HCT116 (cell line): ENCODE data around the gene SRCIN1. TPM values are rescaled to one million over a fixed set of nuclear protein-coding genes. Genes with fewer than 3 reads are reported as not detected.

ENCODE experiments used
- ATAC-seq: fragments of 200-7000 bp; cut with Tn5 transposase; 2 replicates; pipeline ENCODE4 v1.9.1; 2020; ENCODE audit warnings: mild to moderate bottlenecking, moderate library complexity
- BruUV-seq: library from RNA; stranded (reverse); fragments of 400-500 nt; replicated peaks from 2 replicates; lab custom pipeline; 2021; lab: Mats Ljungman, UMichigan
- CTCF ChIA-PET: fragments of 300-600 bp; sonication (Branson Sonifier 250); formaldehyde crosslinking; loops from one replicate; lab custom pipeline; 2021; ENCODE audit warnings: antibody characterized with exemption; lab: Charles Lee
- POLR2A ChIA-PET: fragments of 300-600, 350-600 bp; sonication (Branson Sonifier 250); formaldehyde crosslinking; loops from one replicate; lab custom pipeline; 2021; ENCODE audit warnings: antibody characterized with exemption; lab: Charles Lee
- RAD21 ChIA-PET, 2 experiments: fragments of 300-600 bp; sonication (Branson Sonifier 250); formaldehyde crosslinking; loops; one replicate each; lab custom pipeline; 2023; ENCODE audit warnings: low total read pairs in 2 of 2; ENCODE audit not compliant: uncharacterized antibody in 2 of 2, unreplicated experiment in 2 of 2, low non-redundant PET in 1 of 2; lab: Charles Lee
- DNase-seq: peaks from one replicate; pipeline ENCODE4 v3.0.0-alpha.2; 2010; ENCODE audit warnings: low read depth, low spot score
- H2AFZ ChIP-seq: fragments of 200-600 bp; shearing (Covaris generic), sonication (generic); 2 replicates; pipeline ENCODE4 v1.6.1; 2017; ENCODE audit warnings: low read depth, mixed run types, mixed read lengths, antibody characterized with exemption, low read length; ENCODE audit not compliant: poor library complexity, severe bottlenecking
- H3K27ac ChIP-seq: 2 replicates; pipeline ENCODE4 v1.5.1; 2012; ENCODE audit warnings: low read depth, low read length
- H3K27me3 ChIP-seq: fragments of 200-600 bp; sonication (generic); 2 replicates; pipeline ENCODE4 v1.6.1; 2016; ENCODE audit warnings: mixed run types, low read length, mixed read lengths; ENCODE audit not compliant: insufficient read depth
- H3K36me3 ChIP-seq, 2 experiments: fragments of 200-500 bp in 1 of 2; fragments of 200-600 bp in 1 of 2; sonication (Bioruptor generic) in 1 of 2; sonication (generic) in 1 of 2; 2 replicates each; pipeline versions ENCODE4 v1.5.1 to v1.6.1; 2014 to 2016; ENCODE audit warnings: low read length in 2 of 2, inconsistent platforms in 1 of 2, mixed read lengths in 1 of 2, mixed run types in 1 of 2; ENCODE audit not compliant: insufficient read depth in 2 of 2, control insufficient read depth in 1 of 2
- H3K4me1 ChIP-seq, 2 experiments: fragments of 200-600 bp in 1 of 2; sonication (generic) in 1 of 2; 2 replicates each; pipeline versions ENCODE4 v1.5.1 to v1.6.1; 2012 to 2017; ENCODE audit warnings: low read length in 2 of 2, inconsistent platforms in 1 of 2, mild to moderate bottlenecking in 1 of 2, mixed read lengths in 1 of 2, mixed run types in 1 of 2, moderate library complexity in 1 of 2; ENCODE audit not compliant: insufficient read depth in 2 of 2, control insufficient read depth in 1 of 2
- H3K4me2 ChIP-seq: fragments of 200-600 bp; sonication (generic); 2 replicates; pipeline ENCODE4 v1.6.1; 2017; ENCODE audit warnings: mixed run types, low read length, mixed read lengths
- H3K4me3 ChIP-seq, 2 experiments: fragments of 200-600 bp in 1 of 2; sonication (generic) in 1 of 2; replicated peaks in 1 of 2; 2 replicates each; pipeline ENCODE4 v1.5.1; 2011 to 2016; ENCODE audit warnings: low read length in 2 of 2, control low read depth in 1 of 2, low read depth in 1 of 2, mild to moderate bottlenecking in 1 of 2, mixed read lengths in 1 of 2, mixed run types in 1 of 2
- H3K79me2 ChIP-seq: fragments of 200-600 bp; sonication (generic); 2 replicates; pipeline ENCODE4 v1.6.1; 2017; ENCODE audit warnings: mild to moderate bottlenecking, mixed run types, low read length, moderate library complexity, mixed read lengths; ENCODE audit not compliant: insufficient read depth
- H3K9ac ChIP-seq: fragments of 200-600 bp; sonication (generic); 2 replicates; pipeline ENCODE4 v1.6.1; 2016; ENCODE audit warnings: low read length, mixed read lengths
- H3K9me2 ChIP-seq: fragments of 200-600 bp; sonication (generic), shearing (Covaris generic); 2 replicates; pipeline ENCODE4 v1.6.1; 2017; ENCODE audit warnings: mixed run types, mild to moderate bottlenecking, moderate library complexity; ENCODE audit not compliant: insufficient read depth
- H3K9me3 ChIP-seq, 2 experiments: fragments of 200-500 bp in 1 of 2; fragments of 200-600 bp in 1 of 2; sonication (Bioruptor generic) in 1 of 2; sonication (generic) in 1 of 2; 2 replicates each; pipeline ENCODE4 v1.6.1; 2014 to 2017; ENCODE audit warnings: low read length in 2 of 2, mixed read lengths in 2 of 2, inconsistent platforms in 1 of 2, low read depth in 1 of 2, mild to moderate bottlenecking in 1 of 2, mixed run types in 1 of 2, moderate library complexity in 1 of 2; ENCODE audit not compliant: control insufficient read depth in 1 of 2, insufficient read depth in 1 of 2
- H4K20me1 ChIP-seq: fragments of 200-600 bp; sonication (generic), shearing (Covaris generic); 2 replicates; pipeline ENCODE4 v1.6.1; 2017; ENCODE audit warnings: mixed run types, mild to moderate bottlenecking, moderate library complexity; ENCODE audit not compliant: insufficient read depth
- MAX ChIP-seq: IDR thresholded peaks from 2 replicates; pipeline ENCODE4 v1.6.1; 2012
- POLR2AphosphoS5 ChIP-seq: IDR thresholded peaks from 2 replicates; pipeline ENCODE4 v1.6.1; 2011; ENCODE audit warnings: mild to moderate bottlenecking, low read depth, low read length, moderate library complexity
- REST ChIP-seq: IDR thresholded peaks from 2 replicates; pipeline ENCODE4 v1.6.1; 2012; ENCODE audit warnings: low read depth
- SRF ChIP-seq: IDR thresholded peaks from 2 replicates; pipeline ENCODE4 v1.6.1; 2012; ENCODE audit warnings: low read depth
- ZNF274 ChIP-seq: fragments of 200-500 bp; sonication (Bioruptor generic); IDR thresholded peaks from 2 replicates; pipeline ENCODE4 v1.6.1; 2014; ENCODE audit warnings: mild to moderate bottlenecking, low read depth, low read length, inconsistent platforms
- intact Hi-C: fragments of 100-400 bp; cut with micrococcal nuclease; formaldehyde crosslinking; loops from 2 replicates; pipeline ENCODE4 v1.10.0; 2022
- total RNA-seq: library from RNA; stranded (reverse); gene quantifications from one replicate; pipeline ENCODE4 v1.2.1, GENCODE V29; 2021; ENCODE audit not compliant: unreplicated experiment

Gene SRCIN1
- total RNA-seq, 1 experiment from 2014 or later: 10.5 TPM

- Histone ChIP-seq H3K27me3 (no peaks in the 10 kb centered on the region), H3K4me3 (no peak overlapping the region), H3K9me3 (no peaks in the 10 kb centered on the region), H3K4me2 (no peak overlapping the region), H3K9ac (no peak overlapping the region)
- no TSS peak for BruUV-seq
- POLR2A ChIA-PET: no interaction called here
- CTCF ChIA-PET: interaction anchor here (1.2 kb wide), 2 partner anchors 10 to 75 kb away, joined by 3 to 4 read pairs; no protein-coding TSS in a partner anchor
- DNase-seq: no peak
- RAD21 ChIA-PET: no interaction called here
- ATAC-seq: no peak
- no peak for TF ChIP-seq POLR2AphosphoS5
- TF ChIP-seq MAX: no peak
- TF ChIP-seq SRF: no peak
- no peak for TF ChIP-seq ZNF274
- no peak for TF ChIP-seq REST
- TF ChIP-seq, all 23 proteins: peak for 0
- H3K36me3 ChIP-seq: no peaks in the 10 kb centered on the region
- H3K79me2 ChIP-seq: no peaks in the 10 kb centered on the region
- H3K9me2 ChIP-seq: no peaks in the 10 kb centered on the region
- intact Hi-C loops: loop anchor here (10.0 kb wide), 1 partner anchor 77 kb away; no protein-coding TSS in a partner anchor
- peaks cover 18 to 36% of the 10 kb centered on the region in 2 experiments for H3K4me1 ChIP-seq
- H3K27ac ChIP-seq: no peak overlapping the region
- no peaks in the 10 kb centered on the region for H4K20me1 ChIP-seq
- no peak overlapping the region for H2AFZ ChIP-seq
These were observed 17.6 kb downstream of the SRCIN1 start for GRCh38 chr17:38587947-38588787.
